Chondrocyte (in vitro differentiated cells): ENCODE results near the gene IL25. TPM values are rescaled to one million over a fixed set of nuclear protein-coding genes. Genes with fewer than 3 reads are reported as not detected.
A peak's percentile ranks its signal among the peaks of the same experiment; 100 is the strongest.

Experiments
- DNase-seq: peaks from one replicate; pipeline ENCODE4 v3.0.0; 2021; ENCODE audit warnings: mixed read lengths, low spot score
- H3K27ac Mint-ChIP-seq: one replicate; pipeline ENCODE4 v1.8.0; 2021; ENCODE audit warnings: mild to moderate bottlenecking, moderate library complexity, mixed read lengths; ENCODE audit not compliant: unreplicated experiment
- H3K27me3 Mint-ChIP-seq: 2 replicates; pipeline ENCODE4 v1.8.0; 2021; ENCODE audit warnings: low read depth, mixed read lengths
- H3K36me3 Mint-ChIP-seq: 2 replicates; pipeline ENCODE4 v1.8.0; 2021; ENCODE audit warnings: low read depth, mixed read lengths
- H3K4me1 Mint-ChIP-seq: 2 replicates; pipeline ENCODE4 v1.8.0; 2021; ENCODE audit warnings: low read depth, mild to moderate bottlenecking, mixed read lengths
- H3K4me3 Mint-ChIP-seq: one replicate; pipeline ENCODE4 v1.8.0; 2021; ENCODE audit warnings: mild to moderate bottlenecking, moderate library complexity, mixed read lengths; ENCODE audit not compliant: unreplicated experiment
- H3K9me3 Mint-ChIP-seq: 2 replicates; pipeline ENCODE4 v1.8.0; 2021; ENCODE audit warnings: low read depth, mixed read lengths
- total RNA-seq: library from RNA; stranded (reverse); gene quantifications from 3 replicates; pipeline ENCODE4 v1.2.1, GENCODE V29; 2021
- TF ChIP-seq, protein P1 (sequence below): fragments of 200-600 bp; sonication (generic); IDR thresholded peaks from 2 replicates; pipeline ENCODE4 v1.5.0; 2021; ENCODE audit warnings: antibody characterized with exemption, mild to moderate bottlenecking, moderate library complexity

Gene IL25
- total RNA-seq, 1 donor from 2014 or later: not detected

DNA sequence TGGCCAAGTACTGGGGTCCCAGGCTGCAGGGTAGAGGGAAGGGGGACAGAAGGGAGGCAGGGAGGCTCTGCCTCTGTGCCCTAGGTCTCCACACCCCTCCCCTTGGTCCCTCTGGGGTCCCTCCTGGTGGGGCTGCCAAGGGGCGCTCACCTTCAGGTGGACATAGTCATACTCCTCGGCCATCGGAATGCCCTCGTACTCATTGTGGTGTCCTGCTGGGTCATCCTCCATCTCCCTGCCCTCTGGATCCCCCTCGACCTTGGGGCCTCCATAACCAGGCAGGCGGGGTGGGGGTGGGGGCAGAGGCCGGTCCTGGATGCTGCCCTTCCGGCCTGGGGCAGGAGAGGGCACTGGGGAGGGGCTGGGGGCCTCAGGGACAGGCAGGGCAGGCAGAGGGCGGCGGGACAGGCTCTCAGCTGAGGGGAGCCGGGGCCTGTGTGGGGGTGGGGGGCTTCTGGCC is 13.4 kb upstream of the IL25 start:
- H3K4me3 Mint-ChIP-seq: no peak overlapping the region
- peaks cover 17% of the 10 kb centered on the region for H3K4me1 Mint-ChIP-seq
- no peaks in the 10 kb centered on the region for H3K9me3 Mint-ChIP-seq
- no peak overlapping the region for H3K27ac Mint-ChIP-seq
- DNase-seq: no peak
- peaks cover 16% of the 10 kb centered on the region for H3K36me3 Mint-ChIP-seq
- TF ChIP-seq, protein P1, sequence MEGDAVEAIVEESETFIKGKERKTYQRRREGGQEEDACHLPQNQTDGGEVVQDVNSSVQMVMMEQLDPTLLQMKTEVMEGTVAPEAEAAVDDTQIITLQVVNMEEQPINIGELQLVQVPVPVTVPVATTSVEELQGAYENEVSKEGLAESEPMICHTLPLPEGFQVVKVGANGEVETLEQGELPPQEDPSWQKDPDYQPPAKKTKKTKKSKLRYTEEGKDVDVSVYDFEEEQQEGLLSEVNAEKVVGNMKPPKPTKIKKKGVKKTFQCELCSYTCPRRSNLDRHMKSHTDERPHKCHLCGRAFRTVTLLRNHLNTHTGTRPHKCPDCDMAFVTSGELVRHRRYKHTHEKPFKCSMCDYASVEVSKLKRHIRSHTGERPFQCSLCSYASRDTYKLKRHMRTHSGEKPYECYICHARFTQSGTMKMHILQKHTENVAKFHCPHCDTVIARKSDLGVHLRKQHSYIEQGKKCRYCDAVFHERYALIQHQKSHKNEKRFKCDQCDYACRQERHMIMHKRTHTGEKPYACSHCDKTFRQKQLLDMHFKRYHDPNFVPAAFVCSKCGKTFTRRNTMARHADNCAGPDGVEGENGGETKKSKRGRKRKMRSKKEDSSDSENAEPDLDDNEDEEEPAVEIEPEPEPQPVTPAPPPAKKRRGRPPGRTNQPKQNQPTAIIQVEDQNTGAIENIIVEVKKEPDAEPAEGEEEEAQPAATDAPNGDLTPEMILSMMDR: no peak
- H3K27me3 Mint-ChIP-seq: no peaks in the 10 kb centered on the region

DNA sequence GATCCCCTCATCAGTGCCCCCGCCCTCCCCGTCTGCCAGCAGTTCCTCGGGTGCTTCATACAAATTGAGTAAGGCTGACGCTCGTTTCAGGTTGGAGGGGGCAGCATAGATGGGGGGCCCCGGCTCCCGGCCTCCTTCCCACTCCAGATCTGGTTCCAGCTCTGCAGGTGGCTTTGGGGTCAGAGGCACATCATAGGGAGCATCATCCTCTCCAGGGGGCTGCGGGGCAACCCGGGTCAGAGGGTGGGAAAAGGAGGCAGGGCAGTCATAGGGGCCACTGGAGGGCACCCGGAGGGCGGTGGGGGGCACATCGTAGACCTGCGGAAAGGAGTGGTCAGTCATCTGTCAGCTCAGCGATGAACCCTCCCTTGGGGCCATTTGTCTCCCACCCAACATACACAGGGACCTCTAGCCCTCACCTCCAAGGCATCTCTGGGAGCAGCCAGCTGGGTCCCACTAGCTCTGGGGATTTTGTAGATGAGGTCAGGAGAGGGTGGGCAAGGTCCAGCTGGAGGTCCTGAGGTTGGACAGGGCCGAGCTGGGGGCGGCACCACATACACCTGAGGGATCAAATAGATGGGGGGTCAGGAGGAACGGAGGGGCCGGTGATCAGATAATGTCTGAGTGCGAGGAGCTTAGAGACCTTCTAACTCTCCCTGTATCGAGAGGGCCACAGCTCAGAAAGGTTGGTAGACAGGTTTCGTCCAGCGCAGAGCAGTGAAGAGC is 12.7 kb upstream of the IL25 start:
- Mint-ChIP-seq H3K27me3 (no peaks in the 10 kb centered on the region), H3K4me1 (peaks cover 21% of the 10 kb centered on the region), H3K36me3 (peaks cover 16% of the 10 kb centered on the region), H3K4me3 (no peak overlapping the region), H3K27ac (no peak overlapping the region), H3K9me3 (no peaks in the 10 kb centered on the region)
- no peak for DNase-seq
- TF ChIP-seq, protein P1: no peak

DNA sequence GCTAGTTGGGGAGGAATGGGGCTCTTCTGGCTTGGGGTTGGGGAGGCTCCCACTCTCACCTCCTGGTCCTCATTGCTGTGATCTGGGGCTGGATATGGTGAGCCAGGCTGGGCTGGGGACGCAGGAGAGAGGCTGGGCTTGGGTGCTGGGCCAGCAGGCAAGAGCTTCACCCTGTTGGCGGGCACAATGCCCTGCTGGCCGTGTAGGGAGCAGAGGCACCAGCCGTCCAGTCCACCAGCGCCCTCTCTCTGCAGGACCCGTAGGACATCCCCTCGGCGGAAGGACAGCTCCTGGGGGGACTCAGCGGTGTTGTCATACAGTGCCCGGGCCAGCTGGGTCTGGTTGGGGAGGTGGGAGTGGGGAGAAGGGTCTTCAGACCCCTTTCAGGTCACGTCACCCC is 12.1 kb upstream of the IL25 start:
- H3K27ac Mint-ChIP-seq: no peak overlapping the region
- no peak overlapping the region for H3K4me3 Mint-ChIP-seq
- no peaks in the 10 kb centered on the region for H3K9me3 Mint-ChIP-seq
- TF ChIP-seq, protein P1: peak; percentile 31
- H3K36me3 Mint-ChIP-seq: peaks cover 16% of the 10 kb centered on the region
- H3K4me1 Mint-ChIP-seq: peaks cover 21% of the 10 kb centered on the region
- no peaks in the 10 kb centered on the region for H3K27me3 Mint-ChIP-seq
- DNase-seq: no peak

DNA sequence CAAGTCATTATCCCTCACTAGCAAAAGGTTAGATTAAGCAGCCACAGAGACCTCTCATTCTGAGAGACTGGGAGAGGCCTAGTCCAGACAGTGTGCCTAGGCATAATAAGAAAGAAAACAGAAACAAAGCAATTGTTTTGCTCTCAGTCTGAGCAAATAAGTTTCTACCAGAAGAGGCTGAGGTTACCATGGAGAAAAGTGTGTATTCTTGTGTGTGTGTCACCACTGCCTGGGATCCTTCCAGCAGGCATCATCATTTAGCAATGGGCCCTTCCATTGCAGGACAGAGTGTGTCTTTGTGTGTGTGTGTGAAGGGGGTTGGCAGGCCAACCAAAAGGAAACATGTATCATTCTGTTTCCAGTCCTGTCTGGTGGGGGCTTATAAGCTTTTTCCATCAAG is 11.3 kb upstream of the IL25 start:
- no peak overlapping the region for H3K4me3 Mint-ChIP-seq
- H3K27me3 Mint-ChIP-seq: no peaks in the 10 kb centered on the region
- peaks cover 13% of the 10 kb centered on the region for H3K36me3 Mint-ChIP-seq
- peak overlapping the region; percentile 68 for H3K27ac Mint-ChIP-seq
- H3K9me3 Mint-ChIP-seq: no peaks in the 10 kb centered on the region
- peaks cover 21% of the 10 kb centered on the region for H3K4me1 Mint-ChIP-seq
- no peak for DNase-seq
- TF ChIP-seq, protein P1: no peak

- TF ChIP-seq, protein P1: no peak
- Mint-ChIP-seq H3K4me1 (peaks cover 25% of the 10 kb centered on the region), H3K9me3 (no peaks in the 10 kb centered on the region), H3K27me3 (no peaks in the 10 kb centered on the region), H3K27ac (peak overlapping the region; percentile 64), H3K4me3 (no peak overlapping the region), H3K36me3 (peaks cover 11% of the 10 kb centered on the region)
- DNase-seq: no peak
These were observed 10.8 kb upstream of the IL25 start for GRCh38 chr14:23361763-23362162.
